ENCODE measurements around the gene ATP6V1E1. TPM values are rescaled to one million over a fixed set of nuclear protein-coding genes. Genes with fewer than 3 reads are reported as not detected.

Gene ATP6V1E1
- total and polyA plus RNA-seq, 8 donors: 80.6 to 140 (median 95.1) TPM

DNA sequence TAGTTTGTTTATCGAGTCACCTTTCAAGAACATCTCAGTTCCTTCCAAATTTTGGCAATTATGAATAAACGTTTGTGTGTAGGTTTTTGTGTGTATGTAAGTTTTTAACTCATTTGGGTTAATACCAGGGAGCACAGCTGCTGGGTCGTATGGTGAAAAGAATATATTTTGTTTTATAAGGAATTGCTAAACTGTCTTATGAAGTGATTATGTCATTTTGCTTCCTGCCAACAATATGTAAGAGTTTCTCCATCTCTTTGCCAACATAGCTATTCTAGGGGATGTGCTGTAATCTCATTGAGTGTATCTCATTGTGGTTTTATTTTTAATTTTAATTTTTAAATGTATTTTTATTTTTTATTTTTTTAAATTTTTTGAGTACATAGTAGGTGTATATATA, 37.3 kb upstream of the ATP6V1E1 start:
- Histone ChIP-seq H3K27me3 (no peaks in the 10 kb centered on the region), H3K36me3 (peaks cover 0 to 54% of the 10 kb centered on the region in 2 donors), H3K27ac (peak overlapping the region in 1 of 2 donors; percentile 30), H3K4me1 (peaks cover 0 to 13% of the 10 kb centered on the region in 2 donors), H3K9me3 (peaks cover 0 to 7% of the 10 kb centered on the region in 2 donors), H3K4me3 (no peak overlapping the region)
- DNase-seq (peak in 2 of 4 donors; percentile 25 to 57), ATAC-seq (no peak)
- TF ChIP-seq, protein P1, sequence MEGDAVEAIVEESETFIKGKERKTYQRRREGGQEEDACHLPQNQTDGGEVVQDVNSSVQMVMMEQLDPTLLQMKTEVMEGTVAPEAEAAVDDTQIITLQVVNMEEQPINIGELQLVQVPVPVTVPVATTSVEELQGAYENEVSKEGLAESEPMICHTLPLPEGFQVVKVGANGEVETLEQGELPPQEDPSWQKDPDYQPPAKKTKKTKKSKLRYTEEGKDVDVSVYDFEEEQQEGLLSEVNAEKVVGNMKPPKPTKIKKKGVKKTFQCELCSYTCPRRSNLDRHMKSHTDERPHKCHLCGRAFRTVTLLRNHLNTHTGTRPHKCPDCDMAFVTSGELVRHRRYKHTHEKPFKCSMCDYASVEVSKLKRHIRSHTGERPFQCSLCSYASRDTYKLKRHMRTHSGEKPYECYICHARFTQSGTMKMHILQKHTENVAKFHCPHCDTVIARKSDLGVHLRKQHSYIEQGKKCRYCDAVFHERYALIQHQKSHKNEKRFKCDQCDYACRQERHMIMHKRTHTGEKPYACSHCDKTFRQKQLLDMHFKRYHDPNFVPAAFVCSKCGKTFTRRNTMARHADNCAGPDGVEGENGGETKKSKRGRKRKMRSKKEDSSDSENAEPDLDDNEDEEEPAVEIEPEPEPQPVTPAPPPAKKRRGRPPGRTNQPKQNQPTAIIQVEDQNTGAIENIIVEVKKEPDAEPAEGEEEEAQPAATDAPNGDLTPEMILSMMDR (IDR thresholded peaks at IDR 0.05): no peak
- intact Hi-C loops (cut with DNase I): no loop called here

DNA sequence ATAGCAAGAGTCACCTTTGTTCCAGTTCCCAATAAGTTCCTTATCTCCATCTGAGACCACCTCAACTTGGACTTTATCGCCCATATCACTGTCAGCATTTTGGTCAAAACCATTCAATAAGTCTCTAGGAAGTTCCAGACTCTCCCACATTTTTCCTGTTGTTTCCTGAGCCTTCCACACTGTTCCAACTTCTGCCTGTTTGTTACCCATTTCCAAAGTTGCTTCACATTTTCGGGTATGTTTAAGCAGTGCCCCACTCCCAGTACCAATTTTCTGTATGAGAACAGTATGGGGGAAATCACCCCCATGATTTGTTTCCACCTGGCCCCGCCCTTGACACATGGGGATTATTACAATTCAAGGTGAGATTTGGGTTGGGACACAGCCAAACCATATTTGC, 36.7 kb upstream of the ATP6V1E1 start:
- peaks cover 0 to 54% of the 10 kb centered on the region in 2 donors for H3K36me3 ChIP-seq
- ATAC-seq (no peak), DNase-seq (no peak)
- H3K27me3 ChIP-seq: no peaks in the 10 kb centered on the region
- intact Hi-C loops (cut with DNase I): no loop called here
- TF ChIP-seq, protein P1 (IDR thresholded peaks at IDR 0.05): no peak
- H3K27ac ChIP-seq: peak overlapping the region in 1 of 2 donors; percentile 30
- H3K4me1 ChIP-seq: peaks cover 0 to 13% of the 10 kb centered on the region in 2 donors
- H3K9me3 ChIP-seq: peaks cover 0 to 7% of the 10 kb centered on the region in 2 donors
- no peak overlapping the region for H3K4me3 ChIP-seq

DNA sequence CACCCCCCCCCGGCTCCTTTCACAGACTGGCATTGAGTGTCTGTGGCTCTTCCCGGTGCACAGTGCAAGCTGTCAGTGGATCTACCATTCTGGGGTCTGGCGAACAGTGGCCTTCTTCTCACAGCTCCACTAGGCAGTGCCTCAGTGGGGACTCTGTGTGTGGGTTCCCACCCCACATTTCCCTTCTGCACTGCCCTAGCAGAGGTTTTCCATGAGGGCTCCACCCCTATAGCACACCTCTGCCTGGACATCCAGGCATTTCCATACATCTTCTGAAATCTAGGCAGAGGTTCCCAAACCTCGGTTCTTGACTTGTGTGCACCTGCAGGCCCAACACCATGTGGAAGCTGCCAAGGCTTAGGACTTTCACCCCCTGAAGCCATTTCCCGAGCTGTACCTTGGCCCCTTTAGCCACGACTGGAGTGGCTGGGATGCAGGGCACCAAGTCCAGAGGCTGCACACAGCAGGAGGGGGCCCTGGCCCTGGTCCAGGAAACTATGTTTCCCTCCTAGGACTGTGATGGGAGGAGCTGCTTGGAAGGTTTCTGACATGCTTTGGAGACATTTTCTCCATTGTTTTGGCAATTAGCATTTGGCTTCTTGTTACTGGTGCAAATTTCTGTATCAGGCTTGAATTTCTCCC, 36.0 kb upstream of the ATP6V1E1 start:
- Histone ChIP-seq H3K4me1 (peaks cover 0 to 13% of the 10 kb centered on the region in 2 donors), H3K9me3 (peaks cover 0 to 7% of the 10 kb centered on the region in 2 donors), H3K27me3 (no peaks in the 10 kb centered on the region), H3K4me3 (no peak overlapping the region), H3K36me3 (peaks cover 0 to 62% of the 10 kb centered on the region in 2 donors), H3K27ac (peak overlapping the region in 1 of 2 donors; percentile 30)
- intact Hi-C loops (cut with DNase I): no loop called here
- DNase-seq (no peak), ATAC-seq (no peak)
- TF ChIP-seq, protein P1 (IDR thresholded peaks at IDR 0.05): no peak

DNA sequence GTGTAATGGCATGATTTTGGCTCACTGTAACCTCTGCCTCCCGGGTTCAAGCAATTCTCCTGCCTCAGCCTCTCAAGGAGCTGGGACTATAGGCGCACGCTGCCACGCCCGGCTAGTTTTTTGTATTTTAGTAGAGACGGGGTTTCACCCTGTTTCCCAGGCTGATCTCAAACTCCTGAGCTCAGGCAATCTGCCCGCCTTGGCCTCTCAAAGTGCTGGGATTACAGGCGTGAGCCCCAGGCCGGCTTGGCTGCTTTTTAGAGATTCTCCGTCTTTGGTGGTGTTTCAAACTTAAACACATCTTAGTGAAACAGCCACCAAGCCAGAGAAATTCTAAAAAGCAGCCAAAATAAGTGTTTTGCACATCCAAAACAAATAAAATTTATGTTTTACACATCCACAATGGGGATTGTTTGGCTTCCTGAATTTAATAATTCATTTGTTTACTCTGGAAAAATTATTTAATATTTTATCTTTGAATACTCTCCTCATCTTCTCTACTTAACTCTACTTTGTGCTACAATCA, 28.4 kb upstream of the ATP6V1E1 start:
- DNase-seq: no peak
- Histone ChIP-seq H3K9me3 (no peaks in the 10 kb centered on the region), H3K4me3 (no peak overlapping the region), H3K36me3 (peaks cover 0 to 61% of the 10 kb centered on the region in 2 donors), H3K27ac (no peak overlapping the region), H3K27me3 (no peaks in the 10 kb centered on the region), H3K4me1 (peaks cover 0 to 14% of the 10 kb centered on the region in 2 donors)
- TF ChIP-seq, protein P1 (IDR thresholded peaks at IDR 0.05): no peak
- intact Hi-C loops (cut with DNase I): no loop called here
- ATAC-seq: no peak

DNA sequence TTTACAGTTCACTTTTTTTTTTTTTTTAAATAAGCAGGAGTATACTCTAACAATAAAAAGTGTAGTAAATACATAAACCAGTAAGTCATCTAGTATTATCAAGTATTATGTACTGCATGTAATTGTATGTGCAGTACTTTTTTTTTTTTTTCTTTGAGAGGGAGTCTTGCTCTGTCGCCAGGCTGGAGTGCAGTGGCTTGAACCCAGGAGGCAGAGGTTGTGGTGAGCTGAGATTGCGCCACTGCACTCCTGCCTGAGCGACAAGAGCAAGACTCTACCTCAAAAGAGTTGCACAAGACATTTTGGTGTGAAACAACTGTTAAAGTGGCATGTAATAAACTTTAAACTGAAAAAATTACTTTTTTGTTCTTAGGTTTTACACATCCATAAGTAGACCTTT, 26.7 kb upstream of the ATP6V1E1 start:
- ATAC-seq: peak; percentile 78
- intact Hi-C loops (cut with DNase I): no loop called here
- Histone ChIP-seq H3K9me3 (no peaks in the 10 kb centered on the region), H3K36me3 (peaks cover 0 to 45% of the 10 kb centered on the region in 2 donors), H3K4me1 (peaks cover 0 to 14% of the 10 kb centered on the region in 2 donors), H3K27me3 (no peaks in the 10 kb centered on the region), H3K27ac (peak overlapping the region in 1 of 2 donors; percentile 69), H3K4me3 (no peak overlapping the region)
- peak in 1 of 4 donors; percentile 66 for DNase-seq
- TF ChIP-seq, protein P1 (IDR thresholded peaks at IDR 0.05): no peak

Data from left lung (tissue), 10 donors.